SK-N-SH treated with all-trans-retinoic acid at 6 μM for 48 hours (cell line): ENCODE data around the gene MAP7.

Source experiments
- ATAC-seq: fragments of 200-7000 bp; cut with Tn5 transposase; 3 replicates; pipeline ENCODE4 v1.9.1; 2020; ENCODE audit warnings: mild to moderate bottlenecking, moderate library complexity
- BACH2 ChIP-seq: fragments of 250-450 bp; sonication (Bioruptor Pico); IDR thresholded peaks from 2 replicates; pipeline ENCODE4 v1.9.0; 2021; ENCODE audit warnings: mild to moderate bottlenecking, borderline replicate concordance
- CSDC2 ChIP-seq: fragments of 250-450 bp; sonication (Bioruptor Pico); IDR thresholded peaks from 2 replicates; pipeline ENCODE4 v1.5.0; 2020; ENCODE audit warnings: mild to moderate bottlenecking, moderate library complexity
- ESRRG ChIP-seq: fragments of 250-450 bp; sonication (Bioruptor Pico); IDR thresholded peaks from 2 replicates; pipeline ENCODE4 v1.6.1; 2021; ENCODE audit warnings: mild to moderate bottlenecking
- GLIS3 ChIP-seq: fragments of 250-450 bp; sonication (Bioruptor Pico); IDR thresholded peaks from 2 replicates; pipeline ENCODE4 v1.5.0; 2020; ENCODE audit warnings: mild to moderate bottlenecking, moderate library complexity
- PATZ1 ChIP-seq: fragments of 250-450 bp; sonication (Bioruptor Pico); IDR thresholded peaks from 2 replicates; pipeline ENCODE4 v1.8.0; 2020; ENCODE audit warnings: mild to moderate bottlenecking, moderate library complexity, borderline replicate concordance
- PPARA ChIP-seq: fragments of 250-450 bp; sonication (Bioruptor Pico); IDR thresholded peaks from 2 replicates; pipeline ENCODE4 v1.5.0; 2020; ENCODE audit warnings: mild to moderate bottlenecking, borderline replicate concordance
- SNAI2 ChIP-seq: fragments of 250-450 bp; sonication (Bioruptor Pico); IDR thresholded peaks from 2 replicates; pipeline ENCODE4 v1.5.0; 2020; ENCODE audit warnings: mild to moderate bottlenecking, moderate library complexity
- TCF4 ChIP-seq: fragments of 250-450 bp; sonication (Bioruptor Pico); IDR thresholded peaks from 2 replicates; pipeline ENCODE4 v1.8.0; 2021; ENCODE audit warnings: mild to moderate bottlenecking, moderate library complexity, borderline replicate concordance
- TOX ChIP-seq: fragments of 250-450 bp; sonication (Bioruptor Pico); IDR thresholded peaks from 2 replicates; pipeline ENCODE4 v1.8.0; 2021; ENCODE audit warnings: mild to moderate bottlenecking, moderate library complexity, borderline replicate concordance
- ZC3H10 ChIP-seq: fragments of 250-450 bp; sonication (Bioruptor Pico); IDR thresholded peaks from 2 replicates; pipeline ENCODE4 v1.5.1; 2021; ENCODE audit warnings: mild to moderate bottlenecking, moderate library complexity
- ZFP30 ChIP-seq: fragments of 450-650 bp; formaldehyde crosslinking; IDR thresholded peaks from 2 replicates; pipeline ENCODE4 v1.5.0; 2022; ENCODE audit warnings: mild to moderate bottlenecking, moderate library complexity
- ZNF565 ChIP-seq: fragments of 450-650 bp; formaldehyde crosslinking; conservative IDR thresholded peaks from 2 replicates; pipeline ENCODE4 v1.5.0; 2020; ENCODE audit warnings: low read depth, mild to moderate bottlenecking, moderate library complexity
- ZNF8 ChIP-seq: fragments of 450-650 bp; formaldehyde crosslinking; IDR thresholded peaks from 2 replicates; pipeline ENCODE4 v1.5.0; 2020; ENCODE audit warnings: mild to moderate bottlenecking, moderate library complexity
- TF ChIP-seq, protein P1 (sequence below): fragments of 250-450 bp; sonication (Bioruptor Pico); IDR thresholded peaks from 2 replicates; pipeline ENCODE4 v1.5.1; 2021; ENCODE audit warnings: mild to moderate bottlenecking, moderate library complexity
- TF ChIP-seq, protein P2 (sequence below): fragments of 250-450 bp; sonication (Bioruptor Pico); IDR thresholded peaks from 2 replicates; pipeline ENCODE4 v1.5.0; 2020; ENCODE audit warnings: mild to moderate bottlenecking, moderate library complexity
- TF ChIP-seq, protein P3 (sequence below): fragments of 250-450 bp; sonication (Bioruptor Pico); IDR thresholded peaks from 2 replicates; pipeline ENCODE4 v1.8.0; 2021; ENCODE audit warnings: low read depth, mild to moderate bottlenecking, moderate library complexity, borderline replicate concordance

MAP7 gene

GRCh38 chr6:136546331-136546730 lies 3.9 kb downstream of the MAP7 start:
- ATAC-seq = no peak

DNA sequence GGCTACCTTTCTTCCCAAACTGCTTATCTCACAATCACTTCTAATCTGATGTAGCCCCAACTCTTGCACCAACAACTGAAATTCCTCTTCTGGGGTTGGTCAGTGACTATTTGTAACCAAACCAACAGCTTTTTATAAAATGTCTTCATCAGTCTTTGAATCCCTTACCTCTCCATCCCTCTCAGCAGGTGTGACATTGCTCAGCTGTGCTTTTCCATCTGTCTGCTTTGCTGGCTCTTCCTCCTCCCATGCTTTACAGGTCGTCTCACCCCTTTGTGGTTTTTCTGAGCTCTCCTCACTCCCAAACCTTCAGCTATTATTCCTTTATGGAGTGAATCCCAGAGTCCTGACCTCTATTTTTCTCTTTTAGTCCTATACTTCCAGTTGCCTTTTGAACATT lies 5.9 kb downstream of the MAP7 start:
- no peak for ATAC-seq

More at GRCh38 chr6:136546331-136546730, 3.9 kb downstream of the MAP7 start:
- TF ChIP-seq TOX (CRISPR knock-in tag) (no peak), ZNF565 (CRISPR knock-in tag) (no peak), ESRRG (CRISPR knock-in tag) (no peak), PATZ1 (no peak), GLIS3 (CRISPR knock-in tag) (no peak)
- TF ChIP-seq, protein P1, sequence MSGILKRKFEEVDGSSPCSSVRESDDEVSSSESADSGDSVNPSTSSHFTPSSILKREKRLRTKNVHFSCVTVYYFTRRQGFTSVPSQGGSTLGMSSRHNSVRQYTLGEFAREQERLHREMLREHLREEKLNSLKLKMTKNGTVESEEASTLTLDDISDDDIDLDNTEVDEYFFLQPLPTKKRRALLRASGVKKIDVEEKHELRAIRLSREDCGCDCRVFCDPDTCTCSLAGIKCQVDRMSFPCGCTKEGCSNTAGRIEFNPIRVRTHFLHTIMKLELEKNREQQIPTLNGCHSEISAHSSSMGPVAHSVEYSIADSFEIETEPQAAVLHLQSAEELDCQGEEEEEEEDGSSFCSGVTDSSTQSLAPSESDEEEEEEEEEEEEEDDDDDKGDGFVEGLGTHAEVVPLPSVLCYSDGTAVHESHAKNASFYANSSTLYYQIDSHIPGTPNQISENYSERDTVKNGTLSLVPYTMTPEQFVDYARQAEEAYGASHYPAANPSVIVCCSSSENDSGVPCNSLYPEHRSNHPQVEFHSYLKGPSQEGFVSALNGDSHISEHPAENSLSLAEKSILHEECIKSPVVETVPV (CRISPR knock-in tag) = no peak

GRCh38 chr6:136541395-136541794 lies 8.8 kb downstream of the MAP7 start:
- ATAC-seq = no peak
- TF ChIP-seq SNAI2 = no peak
- no peak for TF ChIP-seq ZFP30 (CRISPR knock-in tag)
- TF ChIP-seq, protein P2, sequence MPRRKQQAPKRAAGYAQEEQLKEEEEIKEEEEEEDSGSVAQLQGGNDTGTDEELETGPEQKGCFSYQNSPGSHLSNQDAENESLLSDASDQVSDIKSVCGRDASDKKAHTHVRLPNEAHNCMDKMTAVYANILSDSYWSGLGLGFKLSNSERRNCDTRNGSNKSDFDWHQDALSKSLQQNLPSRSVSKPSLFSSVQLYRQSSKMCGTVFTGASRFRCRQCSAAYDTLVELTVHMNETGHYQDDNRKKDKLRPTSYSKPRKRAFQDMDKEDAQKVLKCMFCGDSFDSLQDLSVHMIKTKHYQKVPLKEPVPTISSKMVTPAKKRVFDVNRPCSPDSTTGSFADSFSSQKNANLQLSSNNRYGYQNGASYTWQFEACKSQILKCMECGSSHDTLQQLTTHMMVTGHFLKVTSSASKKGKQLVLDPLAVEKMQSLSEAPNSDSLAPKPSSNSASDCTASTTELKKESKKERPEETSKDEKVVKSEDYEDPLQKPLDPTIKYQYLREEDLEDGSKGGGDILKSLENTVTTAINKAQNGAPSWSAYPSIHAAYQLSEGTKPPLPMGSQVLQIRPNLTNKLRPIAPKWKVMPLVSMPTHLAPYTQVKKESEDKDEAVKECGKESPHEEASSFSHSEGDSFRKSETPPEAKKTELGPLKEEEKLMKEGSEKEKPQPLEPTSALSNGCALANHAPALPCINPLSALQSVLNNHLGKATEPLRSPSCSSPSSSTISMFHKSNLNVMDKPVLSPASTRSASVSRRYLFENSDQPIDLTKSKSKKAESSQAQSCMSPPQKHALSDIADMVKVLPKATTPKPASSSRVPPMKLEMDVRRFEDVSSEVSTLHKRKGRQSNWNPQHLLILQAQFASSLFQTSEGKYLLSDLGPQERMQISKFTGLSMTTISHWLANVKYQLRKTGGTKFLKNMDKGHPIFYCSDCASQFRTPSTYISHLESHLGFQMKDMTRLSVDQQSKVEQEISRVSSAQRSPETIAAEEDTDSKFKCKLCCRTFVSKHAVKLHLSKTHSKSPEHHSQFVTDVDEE (CRISPR knock-in tag) = no peak
- no peak for TF ChIP-seq ESRRG (CRISPR knock-in tag)
- no peak for TF ChIP-seq CSDC2 (CRISPR knock-in tag)
- TF ChIP-seq, protein P3, sequence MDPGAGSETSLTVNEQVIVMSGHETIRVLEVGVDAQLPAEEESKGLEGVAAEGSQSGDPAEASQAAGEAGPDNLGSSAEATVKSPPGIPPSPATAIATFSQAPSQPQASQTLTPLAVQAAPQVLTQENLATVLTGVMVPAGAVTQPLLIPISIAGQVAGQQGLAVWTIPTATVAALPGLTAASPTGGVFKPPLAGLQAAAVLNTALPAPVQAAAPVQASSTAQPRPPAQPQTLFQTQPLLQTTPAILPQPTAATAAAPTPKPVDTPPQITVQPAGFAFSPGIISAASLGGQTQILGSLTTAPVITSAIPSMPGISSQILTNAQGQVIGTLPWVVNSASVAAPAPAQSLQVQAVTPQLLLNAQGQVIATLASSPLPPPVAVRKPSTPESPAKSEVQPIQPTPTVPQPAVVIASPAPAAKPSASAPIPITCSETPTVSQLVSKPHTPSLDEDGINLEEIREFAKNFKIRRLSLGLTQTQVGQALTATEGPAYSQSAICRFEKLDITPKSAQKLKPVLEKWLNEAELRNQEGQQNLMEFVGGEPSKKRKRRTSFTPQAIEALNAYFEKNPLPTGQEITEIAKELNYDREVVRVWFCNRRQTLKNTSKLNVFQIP (CRISPR knock-in tag) = no peak
- TF ChIP-seq, protein P1 (CRISPR knock-in tag) = no peak
- TF ChIP-seq ZNF565 (CRISPR knock-in tag) = no peak
- no peak for TF ChIP-seq TCF4 (CRISPR knock-in tag)
- TF ChIP-seq PPARA (CRISPR knock-in tag) = no peak

More for the DNA sequence above, 5.9 kb downstream of the MAP7 start:
- TF ChIP-seq ZNF8 (CRISPR knock-in tag) (no peak), PATZ1 (no peak), ZFP30 (CRISPR knock-in tag) (no peak), BACH2 (CRISPR knock-in tag) (no peak), PPARA (CRISPR knock-in tag) (no peak), ZC3H10 (CRISPR knock-in tag) (no peak), SNAI2 (no peak)
- TF ChIP-seq, protein P1 (CRISPR knock-in tag) = no peak
- TF ChIP-seq, protein P2 (CRISPR knock-in tag) = no peak
